ENCODE measurements around the gene RAB24. TPM values are rescaled to one million over a fixed set of nuclear protein-coding genes. Genes with fewer than 3 reads are reported as not detected.

The RAB24 gene
- total RNA-seq, 6 experiments from 2014 or later = 23.3 to 31.4 (median 26.4) TPM

DNA sequence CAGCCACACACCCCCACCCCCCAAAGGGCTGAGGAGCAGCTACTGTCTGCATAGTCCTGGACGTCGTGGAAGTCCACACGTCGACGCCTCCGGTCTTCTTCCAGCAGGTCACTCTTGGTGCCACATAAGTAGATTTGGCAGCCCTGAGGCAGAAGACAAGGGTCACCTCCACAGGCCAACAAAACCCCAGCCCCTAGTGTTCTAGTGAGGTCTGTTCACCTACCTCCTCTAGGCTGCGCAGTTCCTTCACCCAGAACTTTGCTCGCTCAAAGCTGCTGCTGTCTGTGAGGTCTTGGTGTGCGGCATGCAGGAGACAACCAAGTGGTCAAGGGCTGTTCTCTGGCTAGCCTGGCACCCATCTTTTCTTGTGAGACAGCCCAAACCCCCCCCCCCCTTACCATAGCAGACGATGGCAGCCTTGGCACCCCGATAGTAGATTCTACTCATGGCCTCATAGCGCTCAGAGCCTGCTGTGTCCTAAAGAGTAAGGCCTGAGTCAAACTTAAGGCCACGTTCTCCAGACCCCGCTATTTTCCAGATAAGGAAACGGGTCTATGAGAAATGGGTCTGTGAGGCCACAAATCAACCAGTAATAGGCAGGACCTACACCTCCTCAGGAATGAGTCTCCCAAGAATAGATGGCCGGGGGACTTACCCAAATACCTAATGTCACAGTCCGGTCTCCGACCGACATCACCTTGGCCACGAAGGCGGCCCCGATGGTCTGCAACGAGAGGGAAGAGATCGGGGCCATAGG is 987 bp downstream of the RAB24 start:
- H3K4me3 Mint-ChIP-seq = peak overlapping the region; percentile 95
- H3K27ac Mint-ChIP-seq = peak overlapping the region; percentile 82
- TF ChIP-seq, protein P1, sequence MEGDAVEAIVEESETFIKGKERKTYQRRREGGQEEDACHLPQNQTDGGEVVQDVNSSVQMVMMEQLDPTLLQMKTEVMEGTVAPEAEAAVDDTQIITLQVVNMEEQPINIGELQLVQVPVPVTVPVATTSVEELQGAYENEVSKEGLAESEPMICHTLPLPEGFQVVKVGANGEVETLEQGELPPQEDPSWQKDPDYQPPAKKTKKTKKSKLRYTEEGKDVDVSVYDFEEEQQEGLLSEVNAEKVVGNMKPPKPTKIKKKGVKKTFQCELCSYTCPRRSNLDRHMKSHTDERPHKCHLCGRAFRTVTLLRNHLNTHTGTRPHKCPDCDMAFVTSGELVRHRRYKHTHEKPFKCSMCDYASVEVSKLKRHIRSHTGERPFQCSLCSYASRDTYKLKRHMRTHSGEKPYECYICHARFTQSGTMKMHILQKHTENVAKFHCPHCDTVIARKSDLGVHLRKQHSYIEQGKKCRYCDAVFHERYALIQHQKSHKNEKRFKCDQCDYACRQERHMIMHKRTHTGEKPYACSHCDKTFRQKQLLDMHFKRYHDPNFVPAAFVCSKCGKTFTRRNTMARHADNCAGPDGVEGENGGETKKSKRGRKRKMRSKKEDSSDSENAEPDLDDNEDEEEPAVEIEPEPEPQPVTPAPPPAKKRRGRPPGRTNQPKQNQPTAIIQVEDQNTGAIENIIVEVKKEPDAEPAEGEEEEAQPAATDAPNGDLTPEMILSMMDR (IDR thresholded peaks at IDR 0.05) = peak; percentile 42
- H3K36me3 Mint-ChIP-seq (ENCODE audit: low read depth) = peaks cover 35% of the 10 kb centered on the region
- no peaks in the 10 kb centered on the region for H3K9me3 Mint-ChIP-seq
- DNase-seq = no peak
- H3K27me3 Mint-ChIP-seq (ENCODE audit: insufficient read depth) = peaks cover 20% of the 10 kb centered on the region
- peaks cover 58% of the 10 kb centered on the region for H3K4me1 Mint-ChIP-seq (ENCODE audit: low read depth)

- Mint-ChIP-seq H3K27ac (peak overlapping the region; percentile 82; the same call in 1 of the 2 replicates), H3K4me3 (peak overlapping the region; percentile 95), H3K36me3 (ENCODE audit: low read depth) (peaks cover 30% of the 10 kb centered on the region), H3K27me3 (ENCODE audit: insufficient read depth) (peaks cover 20% of the 10 kb centered on the region), H3K4me1 (ENCODE audit: low read depth) (peaks cover 58% of the 10 kb centered on the region), H3K9me3 (no peaks in the 10 kb centered on the region)
- DNase-seq = no peak
- TF ChIP-seq, protein P1 (IDR thresholded peaks at IDR 0.05) = no peak
Observed at GRCh38 chr5:177301503-177302165, 1.9 kb downstream of the RAB24 start.

DNA sequence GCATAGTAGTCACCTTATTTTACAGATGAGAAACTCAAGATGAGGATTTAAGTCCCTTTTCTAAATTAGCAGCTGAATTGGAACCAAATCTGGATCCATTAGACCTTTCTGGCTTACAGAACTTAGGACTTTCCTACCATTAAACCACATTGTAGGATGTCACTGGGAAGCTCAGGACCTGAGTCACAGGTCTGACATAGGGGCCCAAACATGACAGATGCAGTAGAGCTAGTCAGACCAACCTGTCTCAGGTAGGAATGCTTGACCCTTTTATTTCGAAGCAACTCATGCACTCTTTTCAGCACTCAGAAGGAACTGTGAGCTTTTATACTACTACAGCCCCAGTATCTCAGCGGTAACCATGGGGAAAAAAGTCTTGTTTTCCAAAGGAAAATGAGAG is 2.6 kb downstream of the RAB24 start:
- no peak overlapping the region for H3K4me3 Mint-ChIP-seq
- H3K9me3 Mint-ChIP-seq = no peaks in the 10 kb centered on the region
- DNase-seq = no peak
- TF ChIP-seq, protein P1 (IDR thresholded peaks at IDR 0.05) = no peak
- peaks cover 53% of the 10 kb centered on the region for H3K4me1 Mint-ChIP-seq (ENCODE audit: low read depth)
- peak overlapping the region; percentile 87 for H3K27ac Mint-ChIP-seq
- peaks cover 17% of the 10 kb centered on the region for H3K27me3 Mint-ChIP-seq (ENCODE audit: insufficient read depth)
- H3K36me3 Mint-ChIP-seq (ENCODE audit: low read depth) = peaks cover 25% of the 10 kb centered on the region

GRCh38 chr5:177300236-177300880 is 3.2 kb downstream of the RAB24 start:
- peaks cover 16% of the 10 kb centered on the region for H3K27me3 Mint-ChIP-seq (ENCODE audit: insufficient read depth)
- peak overlapping the region; percentile 44; the same call in 1 of the 2 replicates for H3K4me3 Mint-ChIP-seq

GRCh38 chr5:177299697-177300096 is 3.8 kb downstream of the RAB24 start:
- Mint-ChIP-seq H3K9me3 (no peaks in the 10 kb centered on the region), H3K4me3 (no peak overlapping the region; the same call in 1 of the 2 replicates), H3K4me1 (ENCODE audit: low read depth) (peaks cover 41% of the 10 kb centered on the region), H3K36me3 (ENCODE audit: low read depth) (peaks cover 17% of the 10 kb centered on the region), H3K27me3 (ENCODE audit: insufficient read depth) (peaks cover 14% of the 10 kb centered on the region), H3K27ac (peak overlapping the region; percentile 65)
- no peak for DNase-seq
- TF ChIP-seq, protein P1 (IDR thresholded peaks at IDR 0.05) = no peak

More at GRCh38 chr5:177300236-177300880, 3.2 kb downstream of the RAB24 start:
- peaks cover 22% of the 10 kb centered on the region for H3K36me3 Mint-ChIP-seq (ENCODE audit: low read depth)
- DNase-seq = peak; percentile 43
- no peaks in the 10 kb centered on the region for H3K9me3 Mint-ChIP-seq
- H3K27ac Mint-ChIP-seq = peak overlapping the region; percentile 87
- TF ChIP-seq, protein P1 (IDR thresholded peaks at IDR 0.05) = peak; percentile 19; the same call in 1 of the 2 replicates
- peaks cover 47% of the 10 kb centered on the region for H3K4me1 Mint-ChIP-seq (ENCODE audit: low read depth)
